CD4-positive, alpha-beta T cell treated with Interleukin-2 at 100 ng/mL for 4 hours (primary cell): ENCODE measurements around the gene TMEM151B.
"Not testable (repeated sequence)": the region's sequence is repeated elsewhere in the genome, so short reads cannot be mapped to it uniquely, and the experiment has no call there.

ENCODE experiments used
- DNase-seq: peaks from one replicate; pipeline ENCODE4 v3.0.0-alpha.2; 2020; ENCODE audit warnings: low spot score

TMEM151B gene

GRCh38 chr6:44333942-44334341, 63.7 kb downstream of the TMEM151B start:
- DNase-seq, result no peak

GRCh38 chr6:44335631-44336030, 65.4 kb downstream of the TMEM151B start:
- DNase-seq, result no peak

DNA sequence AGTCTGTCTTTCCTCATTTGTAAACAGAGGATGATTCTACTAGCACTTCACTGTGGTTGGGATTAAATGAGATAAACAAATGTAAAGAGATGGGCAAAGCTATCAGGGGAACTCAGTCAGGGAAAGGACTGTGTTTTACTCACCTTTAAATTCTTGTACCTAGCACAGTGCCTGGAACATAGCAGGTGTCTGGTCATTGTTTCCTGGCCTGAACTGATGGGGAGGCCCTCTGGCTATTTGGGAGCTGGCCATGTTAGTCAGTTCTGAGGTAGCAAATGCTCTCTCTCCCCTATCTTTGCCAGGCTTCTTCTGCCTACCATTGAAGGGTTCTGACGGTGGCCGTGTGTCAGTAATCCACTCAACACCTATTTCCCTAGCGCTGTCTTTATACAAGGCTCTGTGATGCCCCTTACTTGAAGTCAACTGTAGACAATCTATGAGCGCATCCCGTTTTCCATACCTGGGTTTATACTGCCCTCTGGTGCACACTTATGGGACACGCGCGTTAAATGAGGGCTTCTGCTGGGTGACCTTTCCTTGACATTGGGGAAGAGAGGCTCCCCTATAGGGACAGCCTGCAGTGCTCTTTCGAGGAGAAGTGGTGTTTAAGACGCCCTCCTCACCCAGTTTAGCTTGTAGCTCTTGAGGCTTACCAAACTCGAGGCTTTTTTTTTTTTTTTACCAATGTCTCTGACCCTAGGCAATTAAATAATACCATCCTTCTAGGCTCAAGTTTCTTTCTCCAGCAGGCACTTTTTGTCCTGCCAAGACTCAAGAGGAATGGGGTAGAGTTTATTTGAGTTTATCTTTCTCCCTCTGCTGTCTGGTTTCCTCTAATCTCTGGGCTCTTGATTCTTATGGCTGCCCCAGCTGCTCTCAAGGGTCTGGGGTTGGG, 68.2 kb downstream of the TMEM151B start:
- DNase-seq, result peak; percentile 73

DNA sequence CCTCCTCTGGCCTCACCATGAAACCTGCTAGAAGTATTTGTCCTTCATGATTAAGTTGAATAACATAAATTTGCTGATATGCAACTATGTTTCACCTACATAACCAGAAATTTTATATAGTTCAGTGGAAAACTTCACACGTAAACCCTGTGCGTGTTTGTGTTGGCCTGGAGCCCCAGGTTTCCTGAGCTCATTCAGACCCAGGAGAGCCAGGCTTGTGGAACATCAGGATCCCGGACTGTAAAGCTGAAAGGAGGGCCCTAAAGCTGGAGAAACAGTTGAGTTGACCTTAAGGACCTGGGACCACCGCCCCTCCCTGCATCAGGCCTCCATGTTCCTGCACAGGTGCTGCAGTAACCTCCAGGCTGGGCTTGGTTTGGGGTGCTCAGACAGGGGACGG, 69.1 kb downstream of the TMEM151B start:
- DNase-seq, result no peak

DNA sequence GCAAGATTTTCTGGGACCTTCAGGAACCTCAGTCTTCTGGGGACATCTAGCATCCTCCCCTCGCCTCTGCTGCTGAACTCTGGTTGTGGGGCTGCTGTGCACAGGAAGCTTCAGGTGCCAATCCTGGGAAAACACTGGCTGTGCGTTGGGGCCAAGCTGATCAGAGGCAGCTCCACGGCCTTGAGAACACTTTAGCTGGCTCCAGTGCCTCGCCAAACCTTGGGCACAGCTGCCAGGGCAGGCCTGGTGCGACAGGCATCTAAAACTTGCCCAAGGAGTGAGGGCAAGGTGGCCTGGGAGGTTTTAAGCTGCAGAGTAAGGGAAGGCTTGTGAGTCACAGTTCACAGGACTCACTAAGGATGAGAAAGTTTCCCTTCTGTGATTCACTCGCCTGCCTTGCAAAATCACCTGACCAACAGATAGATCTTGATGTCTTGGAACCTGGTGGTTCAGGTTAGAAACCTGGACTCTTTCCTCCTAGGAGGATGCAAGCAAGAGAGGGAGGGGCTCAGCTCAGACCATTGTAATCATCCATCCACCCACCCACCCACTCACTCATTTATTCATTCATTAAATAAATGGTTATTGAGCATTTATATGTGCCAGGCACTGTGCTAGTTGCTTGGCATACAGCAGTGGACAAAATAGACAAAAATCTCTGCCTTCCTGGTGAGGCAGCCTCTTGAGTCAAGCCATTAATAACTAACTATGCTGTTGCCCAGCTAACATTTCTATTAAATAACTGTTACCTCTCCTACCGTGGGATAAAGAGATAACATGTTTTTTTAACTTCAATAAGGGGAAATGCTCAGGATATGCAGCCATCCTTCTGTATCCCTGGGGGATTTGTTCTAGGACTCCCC, 69.7 kb downstream of the TMEM151B start:
- DNase-seq, result no peak

- no peak for DNase-seq
These were observed 71.0 kb downstream of the TMEM151B start for GRCh38 chr6:44341095-44341890.

DNA sequence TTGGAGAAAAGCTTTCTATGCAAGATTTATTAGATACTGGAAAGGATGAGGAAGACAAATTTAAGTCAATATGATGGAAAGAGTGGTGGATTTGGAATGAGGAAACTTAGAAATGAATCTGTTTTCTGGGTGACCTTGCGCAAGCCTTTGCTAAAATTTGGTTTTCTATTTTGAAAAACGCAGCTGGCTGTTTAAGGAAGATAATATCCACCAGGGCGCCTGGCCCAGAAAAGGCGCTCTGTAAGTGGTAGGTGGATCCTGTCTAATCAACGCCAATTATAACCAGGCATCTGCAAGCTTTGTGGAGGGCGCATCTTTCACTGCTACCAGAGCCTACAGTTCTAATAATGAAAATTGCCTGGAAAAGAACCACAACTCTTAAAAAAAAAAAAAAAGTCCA, 71.8 kb downstream of the TMEM151B start:
- no peak for DNase-seq

- no peak for DNase-seq
These were observed 72.2 kb downstream of the TMEM151B start, which contains the start of gene SPATS1 for GRCh38 chr6:44342489-44342888. SPATS1 (plus strand) TSS chr6:44342650; CDS start chr6:44343096, 446 bp downstream.

- DNase-seq, result not testable (repeated sequence)
These were observed 76.6 kb downstream of the TMEM151B start for GRCh38 chr6:44346818-44347217.

DNA sequence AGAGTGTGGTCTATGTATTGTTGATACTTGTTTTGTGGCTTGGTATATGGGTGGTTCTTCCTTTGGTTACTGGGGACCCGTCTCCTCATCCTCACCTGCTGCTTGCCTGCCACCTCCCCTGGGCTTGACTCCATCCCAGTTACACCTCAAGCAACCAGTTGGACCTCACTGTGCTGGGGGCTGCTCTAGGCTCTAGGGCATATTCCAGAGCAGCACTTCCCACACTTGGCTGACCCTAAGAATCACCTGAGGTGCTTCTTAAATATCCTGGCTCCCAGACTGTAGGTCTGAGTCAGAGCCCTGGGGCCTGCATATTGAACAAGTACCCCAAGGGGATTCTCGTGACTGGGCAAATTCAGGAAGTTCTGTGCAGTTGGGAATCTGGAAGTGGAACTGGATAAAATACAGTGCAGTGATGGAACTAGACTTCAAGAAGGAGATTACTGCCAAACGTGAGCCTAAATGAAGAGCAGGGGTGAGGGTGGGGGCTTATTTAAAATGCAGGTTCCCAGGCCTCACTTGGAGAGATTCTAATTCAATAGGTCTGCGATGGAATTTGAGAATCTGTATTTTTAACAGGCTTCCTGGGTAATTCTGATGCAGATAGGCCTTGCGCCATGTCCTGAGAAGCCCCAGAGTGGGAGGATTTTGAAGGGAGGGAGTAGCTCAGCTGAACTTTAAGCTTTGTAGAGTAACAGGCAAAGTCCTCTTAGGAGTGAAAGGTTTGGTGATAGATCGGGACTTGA, 79.8 kb downstream of the TMEM151B start:
- DNase-seq, result no peak

- DNase-seq, result not testable (repeated sequence)
These were observed 80.4 kb downstream of the TMEM151B start for GRCh38 chr6:44350650-44350994.

GRCh38 chr6:44352259-44352658, 82.0 kb downstream of the TMEM151B start:
- no peak for DNase-seq

GRCh38 chr6:44353336-44353735, 83.1 kb downstream of the TMEM151B start:
- DNase-seq, result no peak

GRCh38 chr6:44355640-44356039, 85.4 kb downstream of the TMEM151B start:
- no peak for DNase-seq

DNA sequence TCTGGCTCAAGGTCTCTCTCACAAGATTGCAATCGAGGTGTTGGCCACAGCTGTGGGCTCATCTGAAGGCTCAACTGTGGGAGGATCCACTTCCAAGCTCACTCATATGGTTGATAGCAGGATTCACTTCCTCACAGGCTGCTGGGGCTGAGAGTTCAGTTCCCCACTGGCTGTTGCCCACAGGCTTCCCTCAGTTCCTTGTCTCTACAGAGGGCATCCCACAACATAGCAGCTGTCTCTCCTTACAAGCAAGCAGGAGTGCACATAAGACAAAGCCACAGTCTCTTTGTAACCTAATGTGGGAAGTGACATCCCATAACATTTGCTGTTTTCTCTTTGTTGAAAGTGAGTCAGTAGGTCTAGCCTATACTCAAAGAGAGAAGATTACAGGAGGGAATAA, 86.2 kb downstream of the TMEM151B start:
- no peak for DNase-seq
